ENCODE data around the gene BUD31.
"Not testable (repeated sequence)": the region's sequence is repeated elsewhere in the genome, so short reads cannot be mapped to it uniquely, and the experiment has no call there.

BUD31 gene

DNA sequence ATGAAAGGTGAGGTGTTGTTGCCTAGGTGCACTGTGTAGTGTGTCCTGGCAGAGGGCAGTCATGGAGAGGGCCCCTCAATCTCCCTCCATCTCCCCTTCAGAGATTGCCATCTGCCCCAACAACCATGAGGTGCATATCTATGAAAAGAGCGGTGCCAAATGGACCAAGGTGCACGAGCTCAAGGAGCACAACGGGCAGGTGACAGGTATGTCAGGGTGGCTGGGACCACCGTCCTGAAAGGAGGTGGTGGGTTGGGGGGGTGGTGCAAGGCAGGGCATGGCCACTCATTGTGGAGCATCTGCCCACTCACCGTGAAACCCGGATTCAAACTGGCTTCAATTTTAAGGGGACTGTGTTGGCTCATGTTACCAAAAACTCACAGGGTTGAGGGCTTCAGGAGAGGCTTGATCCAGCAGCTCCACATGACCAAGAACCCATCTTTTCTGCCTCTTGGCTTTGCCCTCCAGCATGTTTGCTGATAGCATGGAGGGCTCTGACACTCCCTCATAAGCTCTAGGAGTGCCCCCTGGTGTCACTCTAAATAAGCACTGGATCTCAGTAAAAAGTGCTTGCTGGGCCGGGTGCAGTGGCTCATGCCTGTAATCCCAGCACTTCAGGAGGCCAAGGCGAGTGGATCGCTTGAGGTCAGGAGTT lies 22.1 kb upstream of the BUD31 start:
- Histone ChIP-seq H3K9me3 (ENCODE audit: severe bottlenecking) (no peaks in the 10 kb centered on the region), H3K27ac (ENCODE audit: poor library complexity, severe bottlenecking) (no peak overlapping the region), H3K27me3 (ENCODE audit: insufficient read depth, poor library complexity, severe bottlenecking) (no peaks in the 10 kb centered on the region), H3K4me3 (ENCODE audit: severe bottlenecking) (no peak overlapping the region), H3K4me1 (ENCODE audit: insufficient read depth, poor library complexity, severe bottlenecking) (no peaks in the 10 kb centered on the region), H3K36me3 (ENCODE audit: low read depth) (peaks cover 76% of the 10 kb centered on the region)
- DNase-seq (ENCODE audit: low spot score) = no peak
- ATAC-seq (ENCODE audit: low read depth) = no peak
- TF ChIP-seq, protein P1, sequence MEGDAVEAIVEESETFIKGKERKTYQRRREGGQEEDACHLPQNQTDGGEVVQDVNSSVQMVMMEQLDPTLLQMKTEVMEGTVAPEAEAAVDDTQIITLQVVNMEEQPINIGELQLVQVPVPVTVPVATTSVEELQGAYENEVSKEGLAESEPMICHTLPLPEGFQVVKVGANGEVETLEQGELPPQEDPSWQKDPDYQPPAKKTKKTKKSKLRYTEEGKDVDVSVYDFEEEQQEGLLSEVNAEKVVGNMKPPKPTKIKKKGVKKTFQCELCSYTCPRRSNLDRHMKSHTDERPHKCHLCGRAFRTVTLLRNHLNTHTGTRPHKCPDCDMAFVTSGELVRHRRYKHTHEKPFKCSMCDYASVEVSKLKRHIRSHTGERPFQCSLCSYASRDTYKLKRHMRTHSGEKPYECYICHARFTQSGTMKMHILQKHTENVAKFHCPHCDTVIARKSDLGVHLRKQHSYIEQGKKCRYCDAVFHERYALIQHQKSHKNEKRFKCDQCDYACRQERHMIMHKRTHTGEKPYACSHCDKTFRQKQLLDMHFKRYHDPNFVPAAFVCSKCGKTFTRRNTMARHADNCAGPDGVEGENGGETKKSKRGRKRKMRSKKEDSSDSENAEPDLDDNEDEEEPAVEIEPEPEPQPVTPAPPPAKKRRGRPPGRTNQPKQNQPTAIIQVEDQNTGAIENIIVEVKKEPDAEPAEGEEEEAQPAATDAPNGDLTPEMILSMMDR (IDR thresholded peaks at IDR 0.05; ENCODE audit: poor library complexity, severe bottlenecking) = peak; percentile 35

DNA sequence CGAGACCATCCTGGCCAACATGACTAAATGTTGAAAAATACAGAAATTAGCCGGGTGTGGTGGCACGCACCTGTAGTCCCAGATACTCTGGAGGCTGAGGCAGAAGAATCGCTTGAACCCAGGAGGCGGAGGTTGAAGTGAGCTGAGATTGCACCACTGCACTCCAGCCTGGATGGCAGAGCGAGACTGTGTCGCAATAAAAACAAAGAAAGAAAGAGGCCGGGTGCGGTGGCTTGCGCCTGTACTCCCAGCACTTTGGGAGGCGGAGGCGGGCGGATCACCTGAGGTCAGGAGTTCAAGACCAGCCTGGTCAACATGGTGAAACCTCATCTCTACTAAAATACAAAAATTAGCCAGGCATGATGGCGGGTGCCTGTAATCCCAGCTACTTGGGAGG lies 21.5 kb upstream of the BUD31 start:
- not testable (repeated sequence) for DNase-seq (ENCODE audit: low spot score); H3K4me1 ChIP-seq (ENCODE audit: insufficient read depth, poor library complexity, severe bottlenecking); H3K9me3 ChIP-seq (ENCODE audit: severe bottlenecking); H3K27me3 ChIP-seq (ENCODE audit: insufficient read depth, poor library complexity, severe bottlenecking); H3K4me3 ChIP-seq (ENCODE audit: severe bottlenecking); H3K27ac ChIP-seq (ENCODE audit: poor library complexity, severe bottlenecking); ATAC-seq (ENCODE audit: low read depth)
- peaks cover 75% of the 10 kb centered on the region for H3K36me3 ChIP-seq (ENCODE audit: low read depth)

DNA sequence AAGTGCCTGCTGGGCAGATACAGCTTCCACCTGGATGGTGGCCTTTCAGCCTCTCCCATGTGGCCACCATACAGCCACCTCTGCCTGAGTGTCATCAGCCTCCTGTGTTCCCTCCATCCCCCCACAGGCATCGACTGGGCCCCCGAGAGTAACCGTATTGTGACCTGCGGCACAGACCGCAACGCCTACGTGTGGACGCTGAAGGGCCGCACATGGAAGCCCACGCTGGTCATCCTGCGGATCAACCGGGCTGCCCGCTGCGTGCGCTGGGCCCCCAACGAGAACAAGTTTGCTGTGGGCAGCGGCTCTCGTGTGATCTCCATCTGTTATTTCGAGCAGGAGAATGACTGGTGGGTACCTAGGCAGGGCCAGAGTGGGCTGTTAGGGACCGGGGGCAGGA lies 20.9 kb upstream of the BUD31 start:
- peaks cover 75% of the 10 kb centered on the region for H3K36me3 ChIP-seq (ENCODE audit: low read depth)
- TF ChIP-seq, protein P1 (IDR thresholded peaks at IDR 0.05; ENCODE audit: poor library complexity, severe bottlenecking) = no peak
- no peak for DNase-seq (ENCODE audit: low spot score)

DNA sequence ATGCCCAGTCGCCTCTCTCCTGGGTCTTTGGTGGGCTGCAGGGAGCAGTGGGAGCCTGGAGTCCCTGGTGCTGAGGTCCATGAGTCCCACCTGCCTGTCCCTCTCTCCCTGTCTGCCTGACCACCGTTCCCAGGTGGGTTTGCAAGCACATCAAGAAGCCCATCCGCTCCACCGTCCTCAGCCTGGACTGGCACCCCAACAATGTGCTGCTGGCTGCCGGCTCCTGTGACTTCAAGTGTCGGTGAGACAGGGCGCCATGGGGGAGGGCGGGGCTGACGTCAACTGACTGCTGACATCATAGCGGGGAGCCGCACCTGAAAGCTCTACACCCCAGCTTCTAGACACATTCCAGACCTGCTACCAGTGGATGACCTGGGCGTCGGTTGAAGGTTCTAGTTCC lies 19.0 kb upstream of the BUD31 start:
- TF ChIP-seq, protein P1 (IDR thresholded peaks at IDR 0.05; ENCODE audit: poor library complexity, severe bottlenecking) = no peak
- ATAC-seq (ENCODE audit: low read depth) = no peak
- no peaks in the 10 kb centered on the region for H3K9me3 ChIP-seq (ENCODE audit: severe bottlenecking)
- H3K27ac ChIP-seq (ENCODE audit: poor library complexity, severe bottlenecking) = no peak overlapping the region
- no peaks in the 10 kb centered on the region for H3K4me1 ChIP-seq (ENCODE audit: insufficient read depth, poor library complexity, severe bottlenecking)
- no peak overlapping the region for H3K4me3 ChIP-seq (ENCODE audit: severe bottlenecking)
- peaks cover 81% of the 10 kb centered on the region for H3K36me3 ChIP-seq (ENCODE audit: low read depth)
- DNase-seq (ENCODE audit: low spot score) = no peak
- H3K27me3 ChIP-seq (ENCODE audit: insufficient read depth, poor library complexity, severe bottlenecking) = no peaks in the 10 kb centered on the region

More for the DNA sequence above, 20.9 kb upstream of the BUD31 start:
- no peaks in the 10 kb centered on the region for H3K4me1 ChIP-seq (ENCODE audit: insufficient read depth, poor library complexity, severe bottlenecking)
- no peaks in the 10 kb centered on the region for H3K27me3 ChIP-seq (ENCODE audit: insufficient read depth, poor library complexity, severe bottlenecking)
- no peak overlapping the region for H3K4me3 ChIP-seq (ENCODE audit: severe bottlenecking)
- no peak overlapping the region for H3K27ac ChIP-seq (ENCODE audit: poor library complexity, severe bottlenecking)
- ATAC-seq (ENCODE audit: low read depth) = no peak
- no peaks in the 10 kb centered on the region for H3K9me3 ChIP-seq (ENCODE audit: severe bottlenecking)

DNA sequence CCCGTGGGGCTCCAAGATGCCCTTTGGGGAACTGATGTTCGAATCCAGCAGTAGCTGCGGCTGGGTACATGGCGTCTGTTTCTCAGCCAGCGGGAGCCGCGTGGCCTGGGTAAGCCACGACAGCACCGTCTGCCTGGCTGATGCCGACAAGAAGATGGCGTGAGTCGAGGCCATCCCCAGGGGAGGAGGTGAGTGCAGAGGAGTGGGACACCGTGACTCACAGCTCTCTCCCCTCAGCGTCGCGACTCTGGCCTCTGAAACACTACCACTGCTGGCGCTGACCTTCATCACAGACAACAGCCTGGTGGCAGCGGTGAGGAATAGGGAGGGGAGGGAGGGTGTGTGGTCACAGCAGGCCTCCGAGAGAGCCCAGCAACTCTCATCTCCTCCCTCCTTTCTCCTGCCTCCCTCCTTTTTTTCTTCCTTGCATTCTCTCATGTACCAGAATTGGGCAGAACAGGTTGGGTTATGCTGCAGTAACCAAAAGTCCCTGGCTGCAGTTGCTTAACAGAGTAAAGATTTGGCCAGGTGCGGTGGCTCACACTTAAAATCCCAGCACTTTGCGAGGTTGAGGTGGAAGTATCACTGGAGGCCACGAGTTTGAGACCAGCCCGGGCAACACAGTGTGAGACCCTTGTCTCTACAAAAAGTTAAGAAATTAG lies 17.7 kb upstream of the BUD31 start:
- Histone ChIP-seq H3K36me3 (ENCODE audit: low read depth) (peaks cover 86% of the 10 kb centered on the region), H3K27me3 (ENCODE audit: insufficient read depth, poor library complexity, severe bottlenecking) (no peaks in the 10 kb centered on the region), H3K4me3 (ENCODE audit: severe bottlenecking) (no peak overlapping the region), H3K27ac (ENCODE audit: poor library complexity, severe bottlenecking) (no peak overlapping the region), H3K4me1 (ENCODE audit: insufficient read depth, poor library complexity, severe bottlenecking) (no peaks in the 10 kb centered on the region), H3K9me3 (ENCODE audit: severe bottlenecking) (no peaks in the 10 kb centered on the region)
- ATAC-seq (ENCODE audit: low read depth) (no peak), DNase-seq (ENCODE audit: low spot score) (no peak)
- TF ChIP-seq, protein P1 (IDR thresholded peaks at IDR 0.05; ENCODE audit: poor library complexity, severe bottlenecking) = no peak
